Smooth muscle cell (in vitro differentiated cells): ENCODE results near the gene NRF1. TPM values are rescaled to one million over a fixed set of nuclear protein-coding genes. Genes with fewer than 3 reads are reported as not detected.

ENCODE experiments used
- DNase-seq: peaks from one replicate; lab custom pipeline; 2025; ENCODE audit not compliant: unreplicated experiment; lab: John Stamatoyannopoulos, UW
- H2AFZ ChIP-seq: fragments of 200-600 bp; sonication (generic); 2 replicates; pipeline ENCODE4 v1.6.0; 2016; ENCODE audit warnings: antibody characterized with exemption, low read depth, mild to moderate bottlenecking
- H3F3A ChIP-seq: fragments of 200-600 bp; sonication (generic); 2 replicates; pipeline ENCODE4 v1.6.0; 2017; ENCODE audit warnings: antibody characterized with exemption, low read depth
- H3K27ac ChIP-seq: fragments of 200-600 bp; sonication (generic); 2 replicates; pipeline ENCODE4 v1.5.1; 2016; ENCODE audit warnings: low read depth, mild to moderate bottlenecking
- H3K27me3 ChIP-seq: fragments of 200-600 bp; sonication (generic); 2 replicates; pipeline ENCODE4 v1.6.1; 2016; ENCODE audit warnings: low read depth, mild to moderate bottlenecking
- H3K36me3 ChIP-seq: fragments of 200-600 bp; sonication (generic); 2 replicates; pipeline ENCODE4 v1.5.1; 2016; ENCODE audit warnings: low read depth
- H3K4me1 ChIP-seq: fragments of 200-600 bp; sonication (generic); 2 replicates; pipeline ENCODE4 v1.5.1; 2016; ENCODE audit warnings: low read depth
- H3K4me2 ChIP-seq: fragments of 200-600 bp; sonication (generic); 2 replicates; pipeline ENCODE4 v1.6.0; 2016; ENCODE audit warnings: mild to moderate bottlenecking
- H3K4me3 ChIP-seq: fragments of 200-600 bp; sonication (generic); 2 replicates; pipeline ENCODE4 v1.5.1; 2016; ENCODE audit warnings: mild to moderate bottlenecking
- H3K79me2 ChIP-seq: fragments of 200-600 bp; sonication (generic); 2 replicates; pipeline ENCODE4 v1.6.0; 2016; ENCODE audit warnings: low read depth, mild to moderate bottlenecking
- H3K9ac ChIP-seq: fragments of 200-600 bp; sonication (generic); 2 replicates; pipeline ENCODE4 v1.6.0; 2016; ENCODE audit warnings: low read depth
- H3K9me3 ChIP-seq: fragments of 200-600 bp; sonication (generic); replicated peaks from 2 replicates; pipeline ENCODE4 v1.5.1; 2016; ENCODE audit warnings: low read depth
- H4K20me1 ChIP-seq: fragments of 200-600 bp; sonication (generic); 2 replicates; pipeline ENCODE4 v1.6.0; 2016; ENCODE audit warnings: low read depth
- WGBS: methylation state at CpG from one replicate; pipeline ENCODE4 v1.1.7; 2016; ENCODE audit warnings: low lambda C conversion rate; 5-methylcytosine and 5-hydroxymethylcytosine counted together
- polyA plus RNA-seq: library from polyadenylated mRNA; unstranded; fragments of >200 nt; fragmentation: Nextera tagmentation; extraction: Ambion mirVana; gene quantifications from 2 replicates; pipeline ENCODE4 v1.2.1, GENCODE V29; 2016
- total RNA-seq: library from RNA; depleted of rRNA; stranded (reverse); fragments of >200 nt; gene quantifications from 2 replicates; pipeline ENCODE4 v1.2.3, GENCODE V29; 2014
- TF ChIP-seq, protein P1 (sequence below): fragments of 200-600 bp; sonication (generic); IDR thresholded peaks from 2 replicates; pipeline ENCODE4 v1.5.1; 2017; ENCODE audit warnings: borderline replicate concordance, mild to moderate bottlenecking, antibody characterized with exemption; ENCODE audit not compliant: insufficient read depth, poor library complexity, severe bottlenecking

NRF1 gene
- total and polyA plus RNA-seq, 2 experiments from 2014 or later: 8.9 to 13.4 TPM

DNA sequence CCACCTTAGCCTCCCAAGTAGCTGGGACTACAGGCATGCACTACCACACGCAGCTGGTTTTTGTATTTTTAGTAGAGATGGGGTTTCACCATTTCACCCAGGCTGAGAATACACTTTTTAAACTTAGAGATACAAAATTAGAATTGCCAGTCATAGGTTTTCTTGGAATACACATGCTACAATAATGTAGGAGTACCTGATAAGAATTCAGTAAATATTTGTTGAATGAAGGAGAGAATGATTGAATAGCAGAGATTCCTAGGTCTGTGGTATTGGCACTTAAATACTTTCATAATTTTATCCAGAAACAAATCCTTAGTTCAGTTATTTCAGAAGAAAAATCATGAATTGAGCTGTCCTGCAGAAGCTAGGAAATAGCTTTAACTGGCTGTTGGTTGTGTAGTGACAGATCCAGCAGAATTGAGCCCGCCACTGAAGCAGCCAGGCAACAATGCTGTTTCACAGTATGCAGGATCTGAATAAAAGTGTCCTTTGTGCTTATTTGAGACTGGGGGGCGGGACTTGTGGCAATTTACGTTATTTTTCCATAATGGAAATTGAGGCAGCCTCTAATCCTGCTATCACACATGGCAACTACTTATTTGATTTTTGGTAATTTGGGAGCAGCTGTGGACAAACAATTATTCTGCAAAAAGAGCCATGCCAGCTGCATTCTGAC is 31.5 kb downstream of the NRF1 start:
- Histone ChIP-seq H3K27ac (no peak overlapping the region), H3K27me3 (no peaks in the 10 kb centered on the region), H3K4me2 (no peak overlapping the region), H3F3A (no peaks in the 10 kb centered on the region), H3K4me3 (no peak overlapping the region), H3K4me1 (peaks cover 9% of the 10 kb centered on the region), H3K36me3 (no peaks in the 10 kb centered on the region), H3K9me3 (no peaks in the 10 kb centered on the region), H4K20me1 (peaks cover 56% of the 10 kb centered on the region), H2AFZ (no peak overlapping the region), H3K79me2 (peaks cover 9% of the 10 kb centered on the region), H3K9ac (no peak overlapping the region)
- TF ChIP-seq, protein P1, sequence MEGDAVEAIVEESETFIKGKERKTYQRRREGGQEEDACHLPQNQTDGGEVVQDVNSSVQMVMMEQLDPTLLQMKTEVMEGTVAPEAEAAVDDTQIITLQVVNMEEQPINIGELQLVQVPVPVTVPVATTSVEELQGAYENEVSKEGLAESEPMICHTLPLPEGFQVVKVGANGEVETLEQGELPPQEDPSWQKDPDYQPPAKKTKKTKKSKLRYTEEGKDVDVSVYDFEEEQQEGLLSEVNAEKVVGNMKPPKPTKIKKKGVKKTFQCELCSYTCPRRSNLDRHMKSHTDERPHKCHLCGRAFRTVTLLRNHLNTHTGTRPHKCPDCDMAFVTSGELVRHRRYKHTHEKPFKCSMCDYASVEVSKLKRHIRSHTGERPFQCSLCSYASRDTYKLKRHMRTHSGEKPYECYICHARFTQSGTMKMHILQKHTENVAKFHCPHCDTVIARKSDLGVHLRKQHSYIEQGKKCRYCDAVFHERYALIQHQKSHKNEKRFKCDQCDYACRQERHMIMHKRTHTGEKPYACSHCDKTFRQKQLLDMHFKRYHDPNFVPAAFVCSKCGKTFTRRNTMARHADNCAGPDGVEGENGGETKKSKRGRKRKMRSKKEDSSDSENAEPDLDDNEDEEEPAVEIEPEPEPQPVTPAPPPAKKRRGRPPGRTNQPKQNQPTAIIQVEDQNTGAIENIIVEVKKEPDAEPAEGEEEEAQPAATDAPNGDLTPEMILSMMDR: no peak
- DNase-seq: no peak
- 88% methylated on average over 4 of the region's 4 CpGs for whole genome bisulfite sequencing

DNA sequence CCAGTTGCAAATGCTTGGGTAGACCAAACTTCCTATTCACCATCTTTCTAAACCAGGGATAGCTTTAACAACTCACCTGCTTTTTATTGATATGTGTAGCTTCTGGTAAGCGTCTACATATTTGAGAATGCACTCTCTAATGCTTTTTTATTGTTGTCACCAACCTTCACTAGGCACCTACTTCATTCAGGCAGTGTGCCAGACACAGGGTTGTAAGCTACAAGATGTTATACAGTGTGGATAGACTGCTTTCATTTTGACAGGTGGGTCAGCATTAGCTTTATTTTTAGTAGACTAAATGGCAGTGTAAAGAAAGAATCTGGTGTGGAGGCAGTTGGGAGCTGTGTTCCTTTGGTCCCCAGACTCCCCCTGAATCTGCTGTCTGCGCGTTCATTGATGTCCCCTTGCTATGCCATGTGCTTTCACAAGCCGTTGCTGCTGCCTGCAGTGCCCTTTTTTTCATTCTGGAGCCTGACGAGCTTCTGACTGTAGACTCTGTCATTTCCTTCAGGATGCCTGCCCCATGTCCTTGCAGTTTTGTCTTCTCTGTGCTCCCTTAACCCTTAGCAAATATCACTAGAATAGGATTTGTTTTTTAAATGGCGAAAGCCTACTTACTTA is 32.1 kb downstream of the NRF1 start:
- Histone ChIP-seq H3K4me3 (no peak overlapping the region), H3K4me2 (no peak overlapping the region), H3K36me3 (no peaks in the 10 kb centered on the region), H3K4me1 (peaks cover 9% of the 10 kb centered on the region), H2AFZ (no peak overlapping the region), H3K27me3 (no peaks in the 10 kb centered on the region), H4K20me1 (peaks cover 51% of the 10 kb centered on the region), H3K27ac (no peak overlapping the region), H3K9ac (no peak overlapping the region), H3F3A (no peaks in the 10 kb centered on the region), H3K9me3 (no peaks in the 10 kb centered on the region), H3K79me2 (peaks cover 6% of the 10 kb centered on the region)
- no peak for DNase-seq
- 80% methylated on average over 6 of the region's 6 CpGs for WGBS
- TF ChIP-seq, protein P1: no peak

DNA sequence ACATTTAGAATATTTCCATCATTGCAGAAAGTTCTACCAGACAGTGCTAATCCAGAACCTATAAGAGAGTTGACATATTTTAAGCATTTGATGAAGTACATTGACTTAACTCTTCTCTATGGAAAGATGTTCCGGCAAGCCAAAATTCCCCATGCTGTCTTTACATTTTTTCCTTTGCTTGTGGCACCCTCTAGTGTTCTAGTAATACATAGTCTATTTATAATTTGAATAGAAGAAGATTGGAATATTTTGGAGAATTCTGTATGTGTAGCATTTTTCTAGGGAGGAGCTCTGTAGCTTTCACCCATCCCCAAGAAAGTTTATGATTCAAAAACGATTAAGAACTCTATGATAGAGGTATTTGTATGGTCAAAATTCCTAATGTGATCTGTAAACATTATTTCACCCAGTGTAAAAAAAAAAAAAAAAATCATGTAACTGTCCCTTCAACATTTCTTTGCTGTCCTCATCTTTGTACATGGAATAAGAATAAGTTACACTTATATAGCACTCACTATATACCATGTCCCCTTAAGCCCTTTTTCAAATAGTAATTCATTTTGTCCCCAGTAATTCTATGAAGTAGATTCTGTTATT is 33.2 kb downstream of the NRF1 start:
- no peaks in the 10 kb centered on the region for H3F3A ChIP-seq
- TF ChIP-seq, protein P1: peak; percentile 57
- no peak overlapping the region for H3K4me2 ChIP-seq
- no peak for DNase-seq
- H4K20me1 ChIP-seq: peaks cover 53% of the 10 kb centered on the region
- WGBS: 58% methylated on average over 2 of the region's 2 CpGs
- H3K9me3 ChIP-seq: no peaks in the 10 kb centered on the region
- H3K4me3 ChIP-seq: no peak overlapping the region
- no peaks in the 10 kb centered on the region for H3K36me3 ChIP-seq
- H2AFZ ChIP-seq: no peak overlapping the region
- peaks cover 4% of the 10 kb centered on the region for H3K79me2 ChIP-seq
- no peak overlapping the region for H3K27ac ChIP-seq
- H3K9ac ChIP-seq: no peak overlapping the region
- H3K4me1 ChIP-seq: peaks cover 12% of the 10 kb centered on the region
- no peaks in the 10 kb centered on the region for H3K27me3 ChIP-seq
